HCT116 (cell line): ENCODE results near the gene KLHL2. TPM values are rescaled to one million over a fixed set of nuclear protein-coding genes. Genes with fewer than 3 reads are reported as not detected.

Source experiments
- ATAC-seq: fragments of 200-7000 bp; cut with Tn5 transposase; 2 replicates; pipeline ENCODE4 v1.9.1; 2020; ENCODE audit warnings: mild to moderate bottlenecking, moderate library complexity
- BruUV-seq: library from RNA; stranded (reverse); fragments of 400-500 nt; replicated peaks from 2 replicates; lab custom pipeline; 2021; lab: Mats Ljungman, UMichigan
- CTCF ChIA-PET: fragments of 300-600 bp; sonication (Branson Sonifier 250); formaldehyde crosslinking; loops from one replicate; lab custom pipeline; 2021; ENCODE audit warnings: antibody characterized with exemption; lab: Charles Lee
- POLR2A ChIA-PET: fragments of 300-600, 350-600 bp; sonication (Branson Sonifier 250); formaldehyde crosslinking; loops from one replicate; lab custom pipeline; 2021; ENCODE audit warnings: antibody characterized with exemption; lab: Charles Lee
- RAD21 ChIA-PET, 2 experiments: fragments of 300-600 bp; sonication (Branson Sonifier 250); formaldehyde crosslinking; loops; one replicate each; lab custom pipeline; 2023; ENCODE audit warnings: low total read pairs in 2 of 2; ENCODE audit not compliant: uncharacterized antibody in 2 of 2, unreplicated experiment in 2 of 2, low non-redundant PET in 1 of 2; lab: Charles Lee
- DNase-seq: peaks from one replicate; pipeline ENCODE4 v3.0.0-alpha.2; 2010; ENCODE audit warnings: low read depth, low spot score
- H2AFZ ChIP-seq: fragments of 200-600 bp; shearing (Covaris generic), sonication (generic); 2 replicates; pipeline ENCODE4 v1.6.1; 2017; ENCODE audit warnings: low read depth, mixed run types, mixed read lengths, antibody characterized with exemption, low read length; ENCODE audit not compliant: poor library complexity, severe bottlenecking
- H3K27ac ChIP-seq: 2 replicates; pipeline ENCODE4 v1.5.1; 2012; ENCODE audit warnings: low read depth, low read length
- H3K27me3 ChIP-seq: fragments of 200-600 bp; sonication (generic); 2 replicates; pipeline ENCODE4 v1.6.1; 2016; ENCODE audit warnings: mixed run types, low read length, mixed read lengths; ENCODE audit not compliant: insufficient read depth
- H3K36me3 ChIP-seq, 2 experiments: fragments of 200-500 bp in 1 of 2; fragments of 200-600 bp in 1 of 2; sonication (Bioruptor generic) in 1 of 2; sonication (generic) in 1 of 2; 2 replicates each; pipeline versions ENCODE4 v1.5.1 to v1.6.1; 2014 to 2016; ENCODE audit warnings: low read length in 2 of 2, inconsistent platforms in 1 of 2, mixed read lengths in 1 of 2, mixed run types in 1 of 2; ENCODE audit not compliant: insufficient read depth in 2 of 2, control insufficient read depth in 1 of 2
- H3K4me1 ChIP-seq, 2 experiments: fragments of 200-600 bp in 1 of 2; sonication (generic) in 1 of 2; 2 replicates each; pipeline versions ENCODE4 v1.5.1 to v1.6.1; 2012 to 2017; ENCODE audit warnings: low read length in 2 of 2, inconsistent platforms in 1 of 2, mild to moderate bottlenecking in 1 of 2, mixed read lengths in 1 of 2, mixed run types in 1 of 2, moderate library complexity in 1 of 2; ENCODE audit not compliant: insufficient read depth in 2 of 2, control insufficient read depth in 1 of 2
- H3K4me2 ChIP-seq: fragments of 200-600 bp; sonication (generic); 2 replicates; pipeline ENCODE4 v1.6.1; 2017; ENCODE audit warnings: mixed run types, low read length, mixed read lengths
- H3K4me3 ChIP-seq, 2 experiments: fragments of 200-600 bp in 1 of 2; sonication (generic) in 1 of 2; replicated peaks in 1 of 2; 2 replicates each; pipeline ENCODE4 v1.5.1; 2011 to 2016; ENCODE audit warnings: low read length in 2 of 2, control low read depth in 1 of 2, low read depth in 1 of 2, mild to moderate bottlenecking in 1 of 2, mixed read lengths in 1 of 2, mixed run types in 1 of 2
- H3K79me2 ChIP-seq: fragments of 200-600 bp; sonication (generic); 2 replicates; pipeline ENCODE4 v1.6.1; 2017; ENCODE audit warnings: mild to moderate bottlenecking, mixed run types, low read length, moderate library complexity, mixed read lengths; ENCODE audit not compliant: insufficient read depth
- H3K9ac ChIP-seq: fragments of 200-600 bp; sonication (generic); 2 replicates; pipeline ENCODE4 v1.6.1; 2016; ENCODE audit warnings: low read length, mixed read lengths
- H3K9me2 ChIP-seq: fragments of 200-600 bp; sonication (generic), shearing (Covaris generic); 2 replicates; pipeline ENCODE4 v1.6.1; 2017; ENCODE audit warnings: mixed run types, mild to moderate bottlenecking, moderate library complexity; ENCODE audit not compliant: insufficient read depth
- H3K9me3 ChIP-seq, 2 experiments: fragments of 200-500 bp in 1 of 2; fragments of 200-600 bp in 1 of 2; sonication (Bioruptor generic) in 1 of 2; sonication (generic) in 1 of 2; 2 replicates each; pipeline ENCODE4 v1.6.1; 2014 to 2017; ENCODE audit warnings: low read length in 2 of 2, mixed read lengths in 2 of 2, inconsistent platforms in 1 of 2, low read depth in 1 of 2, mild to moderate bottlenecking in 1 of 2, mixed run types in 1 of 2, moderate library complexity in 1 of 2; ENCODE audit not compliant: control insufficient read depth in 1 of 2, insufficient read depth in 1 of 2
- H4K20me1 ChIP-seq: fragments of 200-600 bp; sonication (generic), shearing (Covaris generic); 2 replicates; pipeline ENCODE4 v1.6.1; 2017; ENCODE audit warnings: mixed run types, mild to moderate bottlenecking, moderate library complexity; ENCODE audit not compliant: insufficient read depth
- ELF1 ChIP-seq: IDR thresholded peaks from 2 replicates; pipeline ENCODE4 v1.6.1; 2012; ENCODE audit warnings: low read depth, borderline replicate concordance
- EZH2 ChIP-seq: fragments of 200-600 bp; sonication (generic); IDR thresholded peaks from 2 replicates; pipeline ENCODE4 v1.6.1; 2017; ENCODE audit warnings: antibody characterized with exemption, mixed run types
- EZH2phosphoT487 ChIP-seq: fragments of 200-600 bp; IDR thresholded peaks from 2 replicates; pipeline ENCODE4 v1.6.1; 2018; ENCODE audit warnings: antibody characterized with exemption, borderline replicate concordance
- FOSL1 ChIP-seq: IDR thresholded peaks from 2 replicates; pipeline ENCODE4 v1.6.1; 2012; ENCODE audit warnings: low read depth
- POLR2A ChIP-seq: IDR thresholded peaks from 2 replicates; pipeline ENCODE4 v1.7.0; 2011; ENCODE audit warnings: borderline replicate concordance; ENCODE audit not compliant: insufficient read depth, insufficient read length; ENCODE audit errors: extremely low read depth
- YY1 ChIP-seq: IDR thresholded peaks from 2 replicates; pipeline ENCODE4 v1.6.1; 2011; ENCODE audit warnings: low read length, low read depth, moderate library complexity, mild to moderate bottlenecking; ENCODE audit not compliant: insufficient replicate concordance; ENCODE audit errors: extremely low read depth
- ZFX ChIP-seq: fragments of 450-650 bp; IDR thresholded peaks from 2 replicates; pipeline ENCODE4 v1.6.1; 2017
- ZNF274 ChIP-seq: fragments of 200-500 bp; sonication (Bioruptor generic); IDR thresholded peaks from 2 replicates; pipeline ENCODE4 v1.6.1; 2014; ENCODE audit warnings: mild to moderate bottlenecking, low read depth, low read length, inconsistent platforms
- intact Hi-C: fragments of 100-400 bp; cut with micrococcal nuclease; formaldehyde crosslinking; loops from 2 replicates; pipeline ENCODE4 v1.10.0; 2022
- total RNA-seq: library from RNA; stranded (reverse); gene quantifications from one replicate; pipeline ENCODE4 v1.2.1, GENCODE V29; 2021; ENCODE audit not compliant: unreplicated experiment

The KLHL2 gene
- total RNA-seq, 1 experiment from 2014 or later, result 24.6 TPM

DNA sequence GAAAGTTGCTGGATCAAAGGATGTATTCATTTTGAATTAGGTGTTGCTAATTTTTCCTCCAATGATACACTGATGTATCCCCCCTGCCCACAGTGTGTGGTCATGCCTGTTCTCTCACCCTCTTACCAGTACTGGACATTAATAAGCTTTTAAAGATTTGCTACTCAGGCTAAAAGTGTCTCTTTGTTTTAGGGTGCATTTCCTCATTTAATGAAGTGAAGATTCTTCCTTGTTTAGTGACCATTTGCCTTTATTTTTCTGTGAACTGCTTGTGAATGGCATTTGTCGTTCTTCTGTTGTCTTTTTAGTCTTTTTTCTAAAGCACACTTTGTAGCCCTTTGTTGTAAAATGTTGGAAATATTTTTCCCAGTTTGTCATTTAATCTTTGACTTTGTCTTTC lies 125.1 kb downstream of the KLHL2 start:
- Histone ChIP-seq H3K27ac (no peak overlapping the region), H3K9me2 (no peaks in the 10 kb centered on the region), H3K4me2 (no peak overlapping the region), H3K27me3 (no peaks in the 10 kb centered on the region), H2AFZ (no peak overlapping the region), H3K79me2 (peaks cover 92% of the 10 kb centered on the region), H3K9me3 (no peaks in the 10 kb centered on the region), H4K20me1 (no peaks in the 10 kb centered on the region), H3K36me3 (peaks cover 0 to 5% of the 10 kb centered on the region in 2 experiments; a peak in 1 of 4 replicates), H3K4me1 (peaks cover 4 to 11% of the 10 kb centered on the region in 2 experiments; a peak in 3 of 4 replicates), H3K4me3 (no peak overlapping the region), H3K9ac (no peak overlapping the region)
- CTCF ChIA-PET, result interaction anchor here (0.6 kb wide), 1 partner anchor 201 kb away, joined by 3 read pairs; no protein-coding TSS in a partner anchor
- intact Hi-C loops, result no loop called here
- RAD21 ChIA-PET, result no interaction called here
- no peak for TF ChIP-seq POLR2A
- TF ChIP-seq FOSL1, result no peak
- TF ChIP-seq ZNF274, result no peak
- TF ChIP-seq EZH2, result no peak
- no peak for TF ChIP-seq ELF1
- no peak for TF ChIP-seq YY1
- no TSS peak for BruUV-seq
- POLR2A ChIA-PET, result no interaction called here
- ATAC-seq (no peak), DNase-seq (no peak)

DNA sequence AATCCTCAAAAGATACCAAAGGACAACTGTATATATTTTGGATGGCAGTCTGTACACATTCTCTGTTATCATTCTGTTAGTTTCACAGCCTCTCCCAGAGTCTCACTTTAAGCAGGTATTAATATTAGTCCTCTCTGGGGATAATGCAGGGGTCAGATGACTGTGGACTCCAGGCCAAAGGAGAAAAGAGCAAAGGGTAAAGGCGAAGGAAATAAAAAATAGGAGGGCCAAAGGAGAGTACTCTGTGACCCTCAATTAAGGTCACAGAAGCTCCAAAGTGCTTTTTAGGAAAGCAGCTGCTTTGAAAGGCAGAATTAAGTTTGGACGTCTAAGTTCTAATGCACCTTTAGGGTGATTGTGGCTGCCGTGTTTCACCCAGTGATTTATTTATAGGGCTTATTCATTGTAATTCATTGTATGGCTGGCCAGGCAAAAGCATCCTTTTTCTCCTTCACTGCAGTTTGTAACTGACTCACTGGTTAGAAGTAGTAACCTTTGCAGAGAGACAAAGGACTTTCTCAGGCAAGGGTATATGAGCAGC lies 127.9 kb downstream of the KLHL2 start:
- H3K4me3 ChIP-seq, result no peak overlapping the region
- no peak overlapping the region for H3K4me2 ChIP-seq
- H4K20me1 ChIP-seq, result no peaks in the 10 kb centered on the region
- no peaks in the 10 kb centered on the region for H3K27me3 ChIP-seq
- DNase-seq, result no peak
- no peaks in the 10 kb centered on the region for H3K9me3 ChIP-seq
- no peak overlapping the region for H2AFZ ChIP-seq
- peaks cover 9 to 19% of the 10 kb centered on the region in 2 experiments for H3K36me3 ChIP-seq
- ChIA-PET RAD21 (no interaction called here), CTCF (interaction anchor here (1.7 kb wide), 1 partner anchor 204 kb away, joined by 6 read pairs; no protein-coding TSS in a partner anchor), POLR2A (interaction anchor here (1.1 kb wide), 1 partner anchor 8 kb away, joined by 4 read pairs; the partner anchor contains the start of gene MSMO1)
- H3K27ac ChIP-seq, result no peak overlapping the region
- H3K4me1 ChIP-seq, result no peaks in the 10 kb centered on the region
- peaks cover 65% of the 10 kb centered on the region for H3K79me2 ChIP-seq
- H3K9me2 ChIP-seq, result no peaks in the 10 kb centered on the region
- intact Hi-C loops, result no loop called here
- ATAC-seq, result no peak
- TF ChIP-seq ZFX, result no peak
- no peak for TF ChIP-seq ELF1
- TF ChIP-seq ZNF274, result no peak
- no peak for TF ChIP-seq EZH2phosphoT487
- TF ChIP-seq EZH2, result no peak
- H3K9ac ChIP-seq, result no peak overlapping the region
- BruUV-seq, result no TSS peak
